GM12891 (cell line): ENCODE data around the gene DCC. TPM values are rescaled to one million over a fixed set of nuclear protein-coding genes. Genes with fewer than 3 reads are reported as not detected.

ENCODE experiments used
- DNase-seq: peaks from one replicate; pipeline ENCODE4 v3.0.0; 2011; ENCODE audit warnings: low spot score; ENCODE audit not compliant: insufficient read length
- FAIRE-seq: peaks from 2 replicates; lab custom pipeline; 2011; peaks lifted over from hg19 to GRCh38; lab: Jason Lieb, UNC
- PAX5 ChIP-seq: IDR thresholded peaks from 2 replicates; pipeline ENCODE4 v1.6.1; 2011; ENCODE audit warnings: low read length, moderate library complexity, mild to moderate bottlenecking; ENCODE audit not compliant: insufficient read depth, severe bottlenecking
- POLR2A ChIP-seq: IDR thresholded peaks from 2 replicates; pipeline ENCODE4 v1.6.1; 2011; ENCODE audit warnings: low read depth, low read length, control low read depth
- POLR2AphosphoS5 ChIP-seq: IDR thresholded peaks from 2 replicates; pipeline ENCODE4 v1.6.1; 2011; ENCODE audit warnings: low read depth, low read length, control low read depth
- POU2F2 ChIP-seq: IDR thresholded peaks from 2 replicates; pipeline ENCODE4 v1.6.1; 2011; ENCODE audit warnings: low read depth, mild to moderate bottlenecking, control low read depth, low read length, moderate library complexity
- SPI1 ChIP-seq: IDR thresholded peaks from 2 replicates; pipeline ENCODE4 v1.6.1; 2011; ENCODE audit warnings: low read depth, low read length, control low read depth
- TAF1 ChIP-seq: IDR thresholded peaks from 2 replicates; pipeline ENCODE4 v1.6.1; 2011; ENCODE audit warnings: low read depth, low read length, control low read depth
- polyA plus RNA-seq: library from polyadenylated mRNA; unstranded; fragments of >200 nt; gene quantifications from one replicate; pipeline ENCODE4 v1.2.1, GENCODE V29; 2012; ENCODE audit warnings: low read depth, missing spikeins, inconsistent platforms; ENCODE audit not compliant: missing spikeins

DCC gene, protein sequence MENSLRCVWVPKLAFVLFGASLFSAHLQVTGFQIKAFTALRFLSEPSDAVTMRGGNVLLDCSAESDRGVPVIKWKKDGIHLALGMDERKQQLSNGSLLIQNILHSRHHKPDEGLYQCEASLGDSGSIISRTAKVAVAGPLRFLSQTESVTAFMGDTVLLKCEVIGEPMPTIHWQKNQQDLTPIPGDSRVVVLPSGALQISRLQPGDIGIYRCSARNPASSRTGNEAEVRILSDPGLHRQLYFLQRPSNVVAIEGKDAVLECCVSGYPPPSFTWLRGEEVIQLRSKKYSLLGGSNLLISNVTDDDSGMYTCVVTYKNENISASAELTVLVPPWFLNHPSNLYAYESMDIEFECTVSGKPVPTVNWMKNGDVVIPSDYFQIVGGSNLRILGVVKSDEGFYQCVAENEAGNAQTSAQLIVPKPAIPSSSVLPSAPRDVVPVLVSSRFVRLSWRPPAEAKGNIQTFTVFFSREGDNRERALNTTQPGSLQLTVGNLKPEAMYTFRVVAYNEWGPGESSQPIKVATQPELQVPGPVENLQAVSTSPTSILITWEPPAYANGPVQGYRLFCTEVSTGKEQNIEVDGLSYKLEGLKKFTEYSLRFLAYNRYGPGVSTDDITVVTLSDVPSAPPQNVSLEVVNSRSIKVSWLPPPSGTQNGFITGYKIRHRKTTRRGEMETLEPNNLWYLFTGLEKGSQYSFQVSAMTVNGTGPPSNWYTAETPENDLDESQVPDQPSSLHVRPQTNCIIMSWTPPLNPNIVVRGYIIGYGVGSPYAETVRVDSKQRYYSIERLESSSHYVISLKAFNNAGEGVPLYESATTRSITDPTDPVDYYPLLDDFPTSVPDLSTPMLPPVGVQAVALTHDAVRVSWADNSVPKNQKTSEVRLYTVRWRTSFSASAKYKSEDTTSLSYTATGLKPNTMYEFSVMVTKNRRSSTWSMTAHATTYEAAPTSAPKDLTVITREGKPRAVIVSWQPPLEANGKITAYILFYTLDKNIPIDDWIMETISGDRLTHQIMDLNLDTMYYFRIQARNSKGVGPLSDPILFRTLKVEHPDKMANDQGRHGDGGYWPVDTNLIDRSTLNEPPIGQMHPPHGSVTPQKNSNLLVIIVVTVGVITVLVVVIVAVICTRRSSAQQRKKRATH (N-terminal part only)
- not detected for polyA plus RNA-seq

GRCh38 chr18:52339891-52340371 is at the start of gene DCC:
DCC (plus strand) TSS chr18:52340197; CDS start chr18:52340788, 591 bp downstream.
- DNase-seq (no peak), FAIRE-seq (no peak)
- TF ChIP-seq POLR2AphosphoS5 = no peak
- no peak for TF ChIP-seq SPI1

GRCh38 chr18:52310651-52311050 is 29.3 kb upstream of the DCC start:
- DNase-seq = no peak
- TF ChIP-seq TAF1 = no peak
- no peak for TF ChIP-seq SPI1
- no peak for TF ChIP-seq POLR2AphosphoS5
- TF ChIP-seq POLR2A = no peak
- no peak for TF ChIP-seq POU2F2
- TF ChIP-seq PAX5 = no peak
- FAIRE-seq = no peak

- FAIRE-seq (no peak), DNase-seq (no peak)
- TF ChIP-seq PAX5 = no peak
- no peak for TF ChIP-seq POLR2AphosphoS5
- TF ChIP-seq TAF1 = no peak
- TF ChIP-seq POLR2A = no peak
- no peak for TF ChIP-seq SPI1
- no peak for TF ChIP-seq POU2F2
Observed at GRCh38 chr18:52311331-52311730, 28.7 kb upstream of the DCC start.

GRCh38 chr18:52312346-52312745 is 27.7 kb upstream of the DCC start:
- DNase-seq (no peak), FAIRE-seq (no peak)
- TF ChIP-seq SPI1 = no peak
- no peak for TF ChIP-seq PAX5
- TF ChIP-seq POLR2AphosphoS5 = no peak

DNA sequence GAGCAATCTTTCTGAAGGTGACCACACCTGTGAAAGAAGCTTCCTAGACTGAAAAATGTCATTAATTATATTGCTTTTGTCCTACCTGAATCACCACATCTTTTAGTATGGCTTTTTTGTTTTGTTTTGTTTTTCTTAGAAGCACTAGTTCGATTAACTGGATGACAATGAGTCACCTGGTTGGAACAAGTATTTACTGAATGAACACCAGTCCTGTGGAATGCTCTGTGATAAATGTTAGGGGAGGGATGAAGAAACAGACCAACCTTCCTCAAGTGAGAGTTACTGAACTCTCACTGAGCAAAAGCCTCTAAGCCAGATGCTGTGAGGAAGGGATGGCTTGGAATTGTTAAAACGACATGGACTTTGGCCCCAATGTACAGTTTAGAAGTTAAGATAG is 26.8 kb upstream of the DCC start:
- TF ChIP-seq POU2F2 (no peak), SPI1 (no peak), POLR2AphosphoS5 (no peak)
- DNase-seq (no peak), FAIRE-seq (no peak)

DNA sequence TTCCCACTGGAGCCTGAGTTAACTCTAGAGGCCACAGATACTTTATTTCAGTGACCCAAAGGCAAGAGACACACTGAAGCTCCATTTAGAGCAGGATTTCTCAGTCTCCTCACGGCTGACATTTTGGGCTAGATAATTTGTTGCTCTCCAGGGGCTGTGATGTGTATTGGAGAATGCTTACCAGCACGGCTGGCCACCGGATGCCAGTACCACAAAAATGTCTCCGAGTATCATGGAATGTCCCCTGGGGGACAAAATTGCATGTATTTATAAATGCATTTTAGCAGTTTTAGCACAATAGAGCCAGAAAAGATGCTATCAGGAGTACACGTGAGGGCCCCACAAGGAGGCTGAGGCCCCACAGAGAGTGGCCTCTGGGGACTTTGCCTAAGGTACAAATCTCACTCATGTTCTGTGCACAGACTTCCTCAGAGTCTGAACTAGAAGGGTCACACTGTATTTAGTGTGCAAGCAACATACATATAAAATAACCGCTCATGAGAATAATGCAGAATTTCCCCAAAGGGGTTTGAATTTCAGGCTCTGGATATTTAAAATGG is 20.5 kb upstream of the DCC start:
- TF ChIP-seq TAF1 = no peak
- no peak for TF ChIP-seq POLR2AphosphoS5
- no peak for TF ChIP-seq SPI1
- TF ChIP-seq POU2F2 = no peak
- no peak for TF ChIP-seq PAX5
- no peak for TF ChIP-seq POLR2A
- no peak for FAIRE-seq
- DNase-seq = no peak

DNA sequence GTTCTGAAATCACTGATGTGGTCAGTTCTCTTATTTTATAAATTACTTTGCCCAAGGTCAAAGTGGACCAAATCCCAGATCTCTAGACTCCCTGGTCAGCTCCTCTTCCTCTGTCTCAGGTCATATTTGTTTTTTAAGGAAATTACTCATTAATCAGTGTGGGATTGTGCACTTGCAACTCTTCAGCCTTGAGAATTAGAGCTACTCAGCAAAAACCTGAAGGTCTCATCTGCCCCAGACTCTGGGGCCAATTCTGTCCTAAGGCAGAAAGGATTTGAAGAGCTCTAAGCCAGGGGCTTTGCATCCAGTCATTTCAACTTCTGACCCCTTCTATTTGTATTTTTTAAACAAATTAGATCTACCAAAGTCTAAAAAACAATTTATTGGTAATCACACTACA is 17.7 kb upstream of the DCC start:
- no peak for FAIRE-seq

GRCh38 chr18:52323802-52324201 is 16.2 kb upstream of the DCC start:
- DNase-seq = no peak
- no peak for FAIRE-seq
- no peak for TF ChIP-seq POLR2AphosphoS5
- no peak for TF ChIP-seq SPI1
- no peak for TF ChIP-seq PAX5
- no peak for TF ChIP-seq TAF1
- no peak for TF ChIP-seq POU2F2
- TF ChIP-seq POLR2A = no peak

More for the DNA sequence above, 17.7 kb upstream of the DCC start:
- no peak for TF ChIP-seq POLR2AphosphoS5
- no peak for TF ChIP-seq PAX5
- TF ChIP-seq SPI1 = no peak
- no peak for TF ChIP-seq POU2F2
- no peak for TF ChIP-seq POLR2A
- TF ChIP-seq TAF1 = no peak
- no peak for DNase-seq

- no peak for FAIRE-seq
- DNase-seq = no peak
- TF ChIP-seq POLR2A (no peak), POLR2AphosphoS5 (no peak), PAX5 (no peak), SPI1 (no peak), TAF1 (no peak), POU2F2 (no peak)
Observed at GRCh38 chr18:52325997-52326396, 14.0 kb upstream of the DCC start.

DNA sequence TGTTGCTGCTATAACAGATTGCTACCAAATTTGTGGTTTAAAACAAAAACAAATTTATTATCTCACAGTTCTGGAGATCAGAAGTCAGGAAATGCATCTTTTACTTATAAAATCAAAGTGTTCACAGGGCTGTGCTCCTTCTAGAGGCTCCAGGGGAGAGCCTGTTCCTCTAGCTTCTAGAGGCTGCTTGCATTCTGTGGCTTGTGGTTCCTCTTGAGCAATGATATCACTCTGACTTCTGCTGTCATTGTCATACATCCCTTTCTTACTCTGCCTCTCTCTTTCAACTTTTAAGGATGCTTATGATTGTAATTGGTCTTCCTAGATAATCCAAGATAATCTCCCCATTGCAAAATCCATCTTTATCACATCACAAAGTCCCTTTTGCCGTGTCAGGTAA is 6.1 kb upstream of the DCC start:
- no peak for FAIRE-seq
- no peak for DNase-seq
- no peak for TF ChIP-seq POLR2AphosphoS5
- TF ChIP-seq POLR2A = no peak
- TF ChIP-seq PAX5 = no peak
- no peak for TF ChIP-seq SPI1
- no peak for TF ChIP-seq TAF1
- no peak for TF ChIP-seq POU2F2
